Measurements from ENCODE around the gene ARMS2. TPM values are rescaled to one million over a fixed set of nuclear protein-coding genes. Genes with fewer than 3 reads are reported as not detected.

The ARMS2 gene
- total and polyA plus RNA-seq, 2 donors (not counting 1 experiment from before 2014, with no cell fraction given), result not detected

- peaks cover 3% of the 10 kb centered on the region for H3K27me3 ChIP-seq (ENCODE audit: control insufficient read depth, insufficient read depth, low read length)
- TF ChIP-seq EZH2 (IDR thresholded peaks at IDR 0.05; ENCODE audit: low read length, missing control alignments) (no peak), CTCF (conservative IDR thresholded peaks at IDR 0.05 in 1 of 2, IDR thresholded peaks at IDR 0.05 in 1 of 2; ENCODE audit: low read depth in 1 of 2, low read length in 2 of 2) (no peak)
- no peaks in the 10 kb centered on the region for H4K20me1 ChIP-seq (ENCODE audit: control insufficient read depth, extremely low read depth, insufficient read depth, low read length)
- H3K4me3 ChIP-seq (replicated peaks in 1 of 4; ENCODE audit: control extremely low read depth in 1 of 4, insufficient read depth in 1 of 4, low read depth in 3 of 4, low read length in 4 of 4), result no peak overlapping the region
- H3K4me1 ChIP-seq (ENCODE audit: control insufficient read depth, extremely low read depth, insufficient read depth, low read length), result peaks cover 8% of the 10 kb centered on the region
- peaks cover 7% of the 10 kb centered on the region for H3K79me2 ChIP-seq (ENCODE audit: control insufficient read depth, insufficient read depth, low read length)
- H3K9ac ChIP-seq (ENCODE audit: insufficient read depth, low read length), result no peak overlapping the region
- H3K36me3 ChIP-seq (ENCODE audit: control insufficient read depth, insufficient read depth, low read length), result no peaks in the 10 kb centered on the region
- no peak overlapping the region for H3K4me2 ChIP-seq (ENCODE audit: extremely low read depth, insufficient read depth, low read length)
- H2AFZ ChIP-seq (ENCODE audit: low read length), result no peak overlapping the region
- H3K27ac ChIP-seq (ENCODE audit: insufficient read depth, low read length), result no peak overlapping the region
- H3K9me3 ChIP-seq (ENCODE audit: control insufficient read depth, insufficient read depth, low read depth, low read length), result no peaks in the 10 kb centered on the region
- no peak for DNase-seq (ENCODE audit: low read depth in 2 of 2)
These were observed 4.2 kb downstream of the ARMS2 start for GRCh38 chr10:122458693-122459092.

GRCh38 chr10:122459561-122460273 is 5.3 kb downstream of the ARMS2 start:
- no peaks in the 10 kb centered on the region for H4K20me1 ChIP-seq (ENCODE audit: control insufficient read depth, extremely low read depth, insufficient read depth, low read length)
- peaks cover 15% of the 10 kb centered on the region for H3K79me2 ChIP-seq (ENCODE audit: control insufficient read depth, insufficient read depth, low read length)
- no peak overlapping the region for H3K4me2 ChIP-seq (ENCODE audit: extremely low read depth, insufficient read depth, low read length)
- H2AFZ ChIP-seq (ENCODE audit: low read length), result no peak overlapping the region
- H3K4me1 ChIP-seq (ENCODE audit: control insufficient read depth, extremely low read depth, insufficient read depth, low read length), result peaks cover 8% of the 10 kb centered on the region
- peaks cover 3% of the 10 kb centered on the region for H3K27me3 ChIP-seq (ENCODE audit: control insufficient read depth, insufficient read depth, low read length)
- no peaks in the 10 kb centered on the region for H3K36me3 ChIP-seq (ENCODE audit: control insufficient read depth, insufficient read depth, low read length)
- no peak overlapping the region for H3K27ac ChIP-seq (ENCODE audit: insufficient read depth, low read length)
- H3K9me3 ChIP-seq (ENCODE audit: control insufficient read depth, insufficient read depth, low read depth, low read length), result no peaks in the 10 kb centered on the region
- H3K9ac ChIP-seq (ENCODE audit: insufficient read depth, low read length), result no peak overlapping the region
- peak; percentile 59 to 87 for DNase-seq (ENCODE audit: low read depth in 2 of 2)
- no peak for TF ChIP-seq EZH2 (IDR thresholded peaks at IDR 0.05; ENCODE audit: low read length, missing control alignments)
- TF ChIP-seq CTCF (conservative IDR thresholded peaks at IDR 0.05 in 1 of 2, IDR thresholded peaks at IDR 0.05 in 1 of 2; ENCODE audit: low read depth in 1 of 2, low read length in 2 of 2), result no peak
- no peak overlapping the region for H3K4me3 ChIP-seq (replicated peaks in 1 of 4; ENCODE audit: control extremely low read depth in 1 of 4, insufficient read depth in 1 of 4, low read depth in 3 of 4, low read length in 4 of 4)

- TF ChIP-seq EZH2 (IDR thresholded peaks at IDR 0.05; ENCODE audit: low read length, missing control alignments) (no peak), CTCF (conservative IDR thresholded peaks at IDR 0.05 in 1 of 2, IDR thresholded peaks at IDR 0.05 in 1 of 2; ENCODE audit: low read depth in 1 of 2, low read length in 2 of 2) (no peak)
- Histone ChIP-seq H3K27ac (ENCODE audit: insufficient read depth, low read length) (no peak overlapping the region), H3K36me3 (ENCODE audit: control insufficient read depth, insufficient read depth, low read length) (no peaks in the 10 kb centered on the region), H2AFZ (ENCODE audit: low read length) (peak overlapping the region; percentile 1), H3K4me1 (ENCODE audit: control insufficient read depth, extremely low read depth, insufficient read depth, low read length) (peaks cover 8% of the 10 kb centered on the region), H3K79me2 (ENCODE audit: control insufficient read depth, insufficient read depth, low read length) (peaks cover 15% of the 10 kb centered on the region), H3K27me3 (ENCODE audit: control insufficient read depth, insufficient read depth, low read length) (peaks cover 3% of the 10 kb centered on the region), H3K4me3 (replicated peaks in 1 of 4; ENCODE audit: control extremely low read depth in 1 of 4, insufficient read depth in 1 of 4, low read depth in 3 of 4, low read length in 4 of 4) (peak overlapping the region; percentile 24 to 70 (median 46)), H3K4me2 (ENCODE audit: extremely low read depth, insufficient read depth, low read length) (peak overlapping the region; percentile 88), H3K9me3 (ENCODE audit: control insufficient read depth, insufficient read depth, low read depth, low read length) (no peaks in the 10 kb centered on the region), H3K9ac (ENCODE audit: insufficient read depth, low read length) (peak overlapping the region; percentile 46), H4K20me1 (ENCODE audit: control insufficient read depth, extremely low read depth, insufficient read depth, low read length) (no peaks in the 10 kb centered on the region)
- peak in 1 of 2 donors; percentile 12 for DNase-seq (ENCODE audit: low read depth in 2 of 2)
These were observed 6.4 kb downstream of the ARMS2 start for GRCh38 chr10:122460891-122461293.
